ENCODE data around the gene EIF5.

The EIF5 gene

DNA sequence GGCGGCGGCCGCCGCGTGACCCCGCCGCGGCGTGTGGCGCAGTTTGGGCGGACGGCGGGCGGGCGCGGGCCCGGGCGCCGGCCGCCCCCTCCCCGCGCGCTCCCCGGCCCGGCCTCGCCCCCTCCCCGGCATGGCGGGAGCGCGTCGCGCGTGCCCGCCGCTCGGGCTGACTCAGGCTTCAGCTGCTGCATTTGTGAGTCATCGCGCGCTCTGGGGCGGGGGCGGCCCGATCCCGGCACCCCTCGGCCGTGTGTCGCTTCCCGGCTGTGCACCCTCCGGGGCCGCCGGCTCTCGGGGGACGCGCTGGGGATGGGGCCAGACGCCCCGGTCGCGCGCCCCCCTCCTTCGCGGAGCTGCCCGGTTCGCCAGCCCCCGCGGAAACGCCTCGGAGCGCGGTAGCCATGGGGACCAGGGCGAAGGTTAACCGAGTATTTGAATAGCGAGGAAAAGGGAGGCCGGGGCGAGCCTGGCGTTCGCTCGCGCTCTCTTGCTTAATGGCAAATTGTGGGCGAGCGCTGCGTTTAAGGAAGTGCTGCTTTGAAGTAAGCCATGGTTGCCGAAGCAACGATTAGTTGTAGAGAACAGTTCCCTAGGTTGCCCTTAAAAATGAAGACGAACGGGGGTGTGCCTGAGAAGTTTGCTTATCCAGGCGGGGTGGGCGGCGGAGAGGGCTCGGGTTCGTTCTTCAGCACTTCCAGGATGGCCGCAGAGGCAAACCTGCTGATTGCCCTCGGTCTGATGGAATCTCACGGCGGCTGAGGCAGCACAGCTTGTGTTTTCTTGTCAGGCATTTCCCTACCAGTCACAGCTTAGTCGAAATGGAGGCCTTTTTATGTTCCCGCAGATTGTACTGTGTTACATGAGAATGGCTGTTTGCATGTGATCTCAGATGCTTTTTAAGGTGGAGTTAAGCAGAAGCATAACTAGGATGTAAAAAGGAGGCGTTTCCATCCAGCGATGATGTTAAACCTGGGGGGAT, 896 bp downstream of the EIF5 start:
- Histone ChIP-seq H3K36me3 (ENCODE audit: control insufficient read depth in 1 of 2, insufficient read depth in 2 of 2, low read depth in 1 of 2, low read length in 2 of 2) (peaks cover 21 to 48% of the 10 kb centered on the region in 2 experiments), H3K4me2 (ENCODE audit: low read length, poor library complexity, severe bottlenecking) (peak overlapping the region; percentile 75), H3K18ac (ENCODE audit: low read depth in 1 of 2, low read length in 2 of 2) (peak overlapping the region; percentile 98 to 100), H3K79me1 (replicated peaks; ENCODE audit: low read length, poor library complexity, severe bottlenecking) (peaks cover 7% of the 10 kb centered on the region), H2BK15ac (ENCODE audit: low read depth, poor library complexity, severe bottlenecking) (no peak overlapping the region), H4K8ac (ENCODE audit: low read length) (peak overlapping the region; percentile 55), H3K4me1 (ENCODE audit: control insufficient read depth, insufficient read depth, low read depth, low read length) (peaks cover 6% of the 10 kb centered on the region), H4K91ac (ENCODE audit: low read length) (peak overlapping the region; percentile 70), H3K9me3 (ENCODE audit: control insufficient read depth, low read length) (no peaks in the 10 kb centered on the region), H3K4ac (ENCODE audit: low read depth in 1 of 2, low read length in 2 of 2) (peak overlapping the region; percentile 99 to 100), H2AK5ac (ENCODE audit: low read length, severe bottlenecking) (no peak overlapping the region), H3K4me3 (ENCODE audit: insufficient read depth in 1 of 2, low read depth in 1 of 2, low read length in 2 of 2) (peak overlapping the region; percentile 93 to 98), H3K9ac (ENCODE audit: low read length) (peak overlapping the region; percentile 100), H3K23ac (ENCODE audit: low read length in 2 of 2) (no peak overlapping the region), H2BK12ac (ENCODE audit: low read length in 2 of 2) (no peak overlapping the region), H2BK5ac (ENCODE audit: low read depth, low read length, poor library complexity, severe bottlenecking) (peak overlapping the region; percentile 100), H2BK120ac (ENCODE audit: low read depth, low read length) (peak overlapping the region; percentile 88), H3K27ac (ENCODE audit: low read length, poor library complexity, severe bottlenecking) (peak overlapping the region; percentile 95), H3K27me3 (ENCODE audit: control insufficient read depth in 1 of 2, insufficient read depth in 1 of 2, low read length in 2 of 2) (no peaks in the 10 kb centered on the region), H2AFZ (ENCODE audit: low read depth, low read length) (no peak overlapping the region), H3K14ac (ENCODE audit: low read length in 2 of 2) (peak overlapping the region in 1 of 2 experiments; percentile 86)
- DNase-seq: peak; percentile 67
- 2% methylated on average over 79 of the region's 97 CpGs for WGBS

- H2BK15ac ChIP-seq (ENCODE audit: low read depth, poor library complexity, severe bottlenecking): no peak overlapping the region
- H3K18ac ChIP-seq (ENCODE audit: low read depth in 1 of 2, low read length in 2 of 2): no peak overlapping the region
- H3K27ac ChIP-seq (ENCODE audit: low read length, poor library complexity, severe bottlenecking): no peak overlapping the region
- H2BK120ac ChIP-seq (ENCODE audit: low read depth, low read length): no peak overlapping the region
- H3K4me2 ChIP-seq (ENCODE audit: low read length, poor library complexity, severe bottlenecking): peak overlapping the region; percentile 26
- 93% methylated on average over 14 of the region's 14 CpGs for WGBS
- H2BK5ac ChIP-seq (ENCODE audit: low read depth, low read length, poor library complexity, severe bottlenecking): no peak overlapping the region
- H3K4me3 ChIP-seq (ENCODE audit: insufficient read depth in 1 of 2, low read depth in 1 of 2, low read length in 2 of 2): peak overlapping the region in 1 of 2 experiments; percentile 93
- no peak overlapping the region for H2AFZ ChIP-seq (ENCODE audit: low read depth, low read length)
- no peaks in the 10 kb centered on the region for H3K9me3 ChIP-seq (ENCODE audit: control insufficient read depth, low read length)
- no peak overlapping the region for H2AK5ac ChIP-seq (ENCODE audit: low read length, severe bottlenecking)
- no peak overlapping the region for H3K4ac ChIP-seq (ENCODE audit: low read depth in 1 of 2, low read length in 2 of 2)
- H3K4me1 ChIP-seq (ENCODE audit: control insufficient read depth, insufficient read depth, low read depth, low read length): peaks cover 6% of the 10 kb centered on the region
- no peak overlapping the region for H4K8ac ChIP-seq (ENCODE audit: low read length)
- no peak overlapping the region for H2BK12ac ChIP-seq (ENCODE audit: low read length in 2 of 2)
- H3K23ac ChIP-seq (ENCODE audit: low read length in 2 of 2): no peak overlapping the region
- H4K91ac ChIP-seq (ENCODE audit: low read length): no peak overlapping the region
- no peak for DNase-seq
- H3K9ac ChIP-seq (ENCODE audit: low read length): peak overlapping the region; percentile 100
- H3K27me3 ChIP-seq (ENCODE audit: control insufficient read depth in 1 of 2, insufficient read depth in 1 of 2, low read length in 2 of 2): no peaks in the 10 kb centered on the region
- H3K14ac ChIP-seq (ENCODE audit: low read length in 2 of 2): no peak overlapping the region
- H3K79me1 ChIP-seq (replicated peaks; ENCODE audit: low read length, poor library complexity, severe bottlenecking): peaks cover 7% of the 10 kb centered on the region
- peaks cover 23 to 60% of the 10 kb centered on the region in 2 experiments for H3K36me3 ChIP-seq (ENCODE audit: control insufficient read depth in 1 of 2, insufficient read depth in 2 of 2, low read depth in 1 of 2, low read length in 2 of 2)
Observed at GRCh38 chr14:103336191-103336590, 2.2 kb downstream of the EIF5 start.

DNA sequence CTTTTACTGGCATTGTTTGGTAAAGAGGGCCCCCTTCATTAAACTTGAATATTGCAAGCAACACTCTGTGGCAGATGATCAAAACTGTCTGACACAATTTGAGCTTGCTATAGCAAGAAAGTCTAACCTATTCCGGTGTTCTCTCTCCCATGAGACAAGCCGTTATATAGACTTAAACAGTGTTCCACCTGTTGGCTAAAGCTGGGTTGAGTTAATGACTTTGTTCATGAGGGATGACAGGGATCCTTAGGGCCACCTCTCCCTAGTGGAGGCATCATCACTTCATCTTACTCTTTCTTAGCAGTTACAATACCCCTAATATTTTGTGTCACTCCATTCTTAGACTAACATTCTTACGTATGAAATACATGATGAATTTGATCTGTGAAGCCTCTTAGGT, 3.8 kb downstream of the EIF5 start:
- Histone ChIP-seq H3K18ac (ENCODE audit: low read depth in 1 of 2, low read length in 2 of 2) (no peak overlapping the region), H3K14ac (ENCODE audit: low read length in 2 of 2) (no peak overlapping the region), H2BK5ac (ENCODE audit: low read depth, low read length, poor library complexity, severe bottlenecking) (no peak overlapping the region), H4K8ac (ENCODE audit: low read length) (no peak overlapping the region), H3K4me3 (ENCODE audit: insufficient read depth in 1 of 2, low read depth in 1 of 2, low read length in 2 of 2) (no peak overlapping the region), H3K36me3 (ENCODE audit: control insufficient read depth in 1 of 2, insufficient read depth in 2 of 2, low read depth in 1 of 2, low read length in 2 of 2) (peaks cover 26 to 76% of the 10 kb centered on the region in 2 experiments), H3K27me3 (ENCODE audit: control insufficient read depth in 1 of 2, insufficient read depth in 1 of 2, low read length in 2 of 2) (no peaks in the 10 kb centered on the region), H3K4ac (ENCODE audit: low read depth in 1 of 2, low read length in 2 of 2) (no peak overlapping the region), H2AK5ac (ENCODE audit: low read length, severe bottlenecking) (no peak overlapping the region), H3K23ac (ENCODE audit: low read length in 2 of 2) (no peak overlapping the region), H2BK120ac (ENCODE audit: low read depth, low read length) (no peak overlapping the region), H2BK15ac (ENCODE audit: low read depth, poor library complexity, severe bottlenecking) (no peak overlapping the region), H3K4me1 (ENCODE audit: control insufficient read depth, insufficient read depth, low read depth, low read length) (peaks cover 6% of the 10 kb centered on the region), H3K9ac (ENCODE audit: low read length) (peak overlapping the region; percentile 52), H3K27ac (ENCODE audit: low read length, poor library complexity, severe bottlenecking) (no peak overlapping the region), H2AFZ (ENCODE audit: low read depth, low read length) (no peak overlapping the region), H2BK12ac (ENCODE audit: low read length in 2 of 2) (no peak overlapping the region), H3K79me1 (replicated peaks; ENCODE audit: low read length, poor library complexity, severe bottlenecking) (peaks cover 7% of the 10 kb centered on the region), H3K4me2 (ENCODE audit: low read length, poor library complexity, severe bottlenecking) (no peak overlapping the region), H4K91ac (ENCODE audit: low read length) (no peak overlapping the region), H3K9me3 (ENCODE audit: control insufficient read depth, low read length) (no peaks in the 10 kb centered on the region)
- DNase-seq: no peak
- 100% methylated on average over 2 of the region's 3 CpGs for WGBS

GRCh38 chr14:103339561-103339960, 5.5 kb downstream of the EIF5 start:
- peaks cover 7% of the 10 kb centered on the region for H3K79me1 ChIP-seq (replicated peaks; ENCODE audit: low read length, poor library complexity, severe bottlenecking)
- H4K91ac ChIP-seq (ENCODE audit: low read length): no peak overlapping the region
- H3K14ac ChIP-seq (ENCODE audit: low read length in 2 of 2): no peak overlapping the region
- no peak for DNase-seq
- no peak overlapping the region for H2BK120ac ChIP-seq (ENCODE audit: low read depth, low read length)
- no peak overlapping the region for H3K18ac ChIP-seq (ENCODE audit: low read depth in 1 of 2, low read length in 2 of 2)
- H3K36me3 ChIP-seq (ENCODE audit: control insufficient read depth in 1 of 2, insufficient read depth in 2 of 2, low read depth in 1 of 2, low read length in 2 of 2): peaks cover 35 to 94% of the 10 kb centered on the region in 2 experiments
- H3K9me3 ChIP-seq (ENCODE audit: control insufficient read depth, low read length): no peaks in the 10 kb centered on the region
- peaks cover 6% of the 10 kb centered on the region for H3K4me1 ChIP-seq (ENCODE audit: control insufficient read depth, insufficient read depth, low read depth, low read length)
- 89% methylated on average over 6 of the region's 6 CpGs for WGBS
- no peak overlapping the region for H2BK5ac ChIP-seq (ENCODE audit: low read depth, low read length, poor library complexity, severe bottlenecking)
- H3K4ac ChIP-seq (ENCODE audit: low read depth in 1 of 2, low read length in 2 of 2): no peak overlapping the region
- H3K27ac ChIP-seq (ENCODE audit: low read length, poor library complexity, severe bottlenecking): no peak overlapping the region
- H2BK12ac ChIP-seq (ENCODE audit: low read length in 2 of 2): no peak overlapping the region
- H4K8ac ChIP-seq (ENCODE audit: low read length): no peak overlapping the region
- no peak overlapping the region for H2AK5ac ChIP-seq (ENCODE audit: low read length, severe bottlenecking)
- peak overlapping the region; percentile 52 for H3K9ac ChIP-seq (ENCODE audit: low read length)
- no peak overlapping the region for H3K4me2 ChIP-seq (ENCODE audit: low read length, poor library complexity, severe bottlenecking)
- H3K23ac ChIP-seq (ENCODE audit: low read length in 2 of 2): no peak overlapping the region
- no peak overlapping the region for H3K4me3 ChIP-seq (ENCODE audit: insufficient read depth in 1 of 2, low read depth in 1 of 2, low read length in 2 of 2)
- no peak overlapping the region for H2AFZ ChIP-seq (ENCODE audit: low read depth, low read length)
- H3K27me3 ChIP-seq (ENCODE audit: control insufficient read depth in 1 of 2, insufficient read depth in 1 of 2, low read length in 2 of 2): no peaks in the 10 kb centered on the region
- no peak overlapping the region for H2BK15ac ChIP-seq (ENCODE audit: low read depth, poor library complexity, severe bottlenecking)

All from mesenchymal stem cell (in vitro differentiated cells and primary cell).